ENCODE data around the gene PODXL.

PODXL gene

GRCh38 chr7:131602994-131603372 lies 46.6 kb upstream of the PODXL start:
- no peak overlapping the region for H3K4me3 ChIP-seq (IDR thresholded peaks at IDR 0.05; ENCODE audit: insufficient read depth, low read depth, low read length)
- TF ChIP-seq CTCF (conservative IDR thresholded peaks at IDR 0.05; ENCODE audit: low read depth, low read length): no peak
- H3K27me3 ChIP-seq (ENCODE audit: insufficient read depth, low read depth): no peaks in the 10 kb centered on the region
- no peak overlapping the region for H3K27ac ChIP-seq
- H3K79me2 ChIP-seq (ENCODE audit: insufficient read depth, low read depth): no peaks in the 10 kb centered on the region
- H3K36me3 ChIP-seq (ENCODE audit: insufficient read depth): no peaks in the 10 kb centered on the region
- no peaks in the 10 kb centered on the region for H4K20me1 ChIP-seq (ENCODE audit: insufficient read depth)
- H2AFZ ChIP-seq (ENCODE audit: low read depth): no peak overlapping the region
- H3K4me1 ChIP-seq (ENCODE audit: low read depth, poor library complexity, severe bottlenecking): no peaks in the 10 kb centered on the region
- H3K9ac ChIP-seq: no peak overlapping the region
- H3K4me2 ChIP-seq: no peak overlapping the region

DNA sequence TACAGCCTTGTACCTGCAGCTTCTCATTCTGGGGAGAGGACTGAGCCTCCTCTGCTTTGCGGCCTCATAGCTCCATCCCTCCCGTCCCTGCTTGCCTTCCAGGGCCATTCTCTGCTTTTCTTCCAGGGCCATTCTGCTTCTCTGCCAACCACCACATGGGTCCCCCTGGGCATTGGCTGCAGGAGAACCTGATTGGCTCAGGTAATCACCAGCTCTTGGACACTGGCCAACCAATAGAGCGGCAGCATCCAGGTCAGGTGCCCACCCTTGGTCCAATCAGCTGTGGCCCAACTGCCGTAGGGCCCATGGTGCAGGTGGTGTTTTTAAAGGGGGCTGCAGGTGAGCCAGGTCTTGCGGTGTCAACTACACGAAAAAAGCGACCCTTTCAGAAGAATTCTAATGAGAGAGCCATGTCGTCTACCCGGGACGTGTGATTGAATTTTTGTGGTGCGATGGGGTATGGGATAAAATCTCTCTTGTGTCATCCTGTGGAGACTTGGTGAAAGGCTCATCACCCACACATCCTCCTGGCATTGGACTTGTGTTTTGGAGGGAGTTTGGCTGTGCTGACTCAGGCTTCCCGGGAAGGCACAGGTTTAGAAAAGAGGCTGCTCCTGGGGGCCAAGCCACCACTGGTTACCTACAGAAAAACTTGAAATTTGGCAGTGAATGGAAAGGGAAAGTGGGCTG lies 46.0 kb upstream of the PODXL start:
- no peak for TF ChIP-seq CTCF (conservative IDR thresholded peaks at IDR 0.05; ENCODE audit: low read depth, low read length)
- Histone ChIP-seq H3K36me3 (ENCODE audit: insufficient read depth) (no peaks in the 10 kb centered on the region), H2AFZ (ENCODE audit: low read depth) (no peak overlapping the region), H3K27ac (no peak overlapping the region), H4K20me1 (ENCODE audit: insufficient read depth) (no peaks in the 10 kb centered on the region), H3K9ac (no peak overlapping the region), H3K4me3 (IDR thresholded peaks at IDR 0.05; ENCODE audit: insufficient read depth, low read depth, low read length) (no peak overlapping the region), H3K4me2 (no peak overlapping the region), H3K27me3 (ENCODE audit: insufficient read depth, low read depth) (no peaks in the 10 kb centered on the region), H3K79me2 (ENCODE audit: insufficient read depth, low read depth) (no peaks in the 10 kb centered on the region), H3K4me1 (ENCODE audit: low read depth, poor library complexity, severe bottlenecking) (no peaks in the 10 kb centered on the region)

- Histone ChIP-seq H3K27ac (no peak overlapping the region), H3K4me1 (ENCODE audit: low read depth, poor library complexity, severe bottlenecking) (no peaks in the 10 kb centered on the region), H3K4me3 (IDR thresholded peaks at IDR 0.05; ENCODE audit: insufficient read depth, low read depth, low read length) (no peak overlapping the region), H3K9ac (no peak overlapping the region), H3K79me2 (ENCODE audit: insufficient read depth, low read depth) (no peaks in the 10 kb centered on the region), H4K20me1 (ENCODE audit: insufficient read depth) (no peaks in the 10 kb centered on the region), H2AFZ (ENCODE audit: low read depth) (no peak overlapping the region), H3K27me3 (ENCODE audit: insufficient read depth, low read depth) (no peaks in the 10 kb centered on the region), H3K36me3 (ENCODE audit: insufficient read depth) (no peaks in the 10 kb centered on the region), H3K4me2 (no peak overlapping the region)
- no peak for TF ChIP-seq CTCF (conservative IDR thresholded peaks at IDR 0.05; ENCODE audit: low read depth, low read length)
These were observed 43.9 kb upstream of the PODXL start for GRCh38 chr7:131600085-131600881.

GRCh38 chr7:131596785-131597184 lies 40.4 kb upstream of the PODXL start:
- H3K27ac ChIP-seq: no peak overlapping the region
- H3K4me1 ChIP-seq (ENCODE audit: low read depth, poor library complexity, severe bottlenecking): no peaks in the 10 kb centered on the region
- no peak overlapping the region for H3K9ac ChIP-seq
- no peak overlapping the region for H3K4me2 ChIP-seq
- no peaks in the 10 kb centered on the region for H3K79me2 ChIP-seq (ENCODE audit: insufficient read depth, low read depth)
- H3K27me3 ChIP-seq (ENCODE audit: insufficient read depth, low read depth): no peaks in the 10 kb centered on the region
- no peak overlapping the region for H3K4me3 ChIP-seq (IDR thresholded peaks at IDR 0.05; ENCODE audit: insufficient read depth, low read depth, low read length)
- H2AFZ ChIP-seq (ENCODE audit: low read depth): no peak overlapping the region
- H3K36me3 ChIP-seq (ENCODE audit: insufficient read depth): no peaks in the 10 kb centered on the region
- H4K20me1 ChIP-seq (ENCODE audit: insufficient read depth): no peaks in the 10 kb centered on the region
- TF ChIP-seq CTCF (conservative IDR thresholded peaks at IDR 0.05; ENCODE audit: low read depth, low read length): no peak

All from KMS-11 (cell line).